ENCODE measurements around the gene ACSBG1.

- TF ChIP-seq CTCF (IDR thresholded peaks at IDR 0.05): no peak
- TF ChIP-seq POLR2AphosphoS5 (IDR thresholded peaks at IDR 0.05): no peak
Observed at GRCh38 chr15:78159395-78159794, 75.0 kb downstream of the ACSBG1 start.

Measured in transverse colon (tissue), 4 donors.